ENCODE results near the gene SERINC4.

Gene SERINC4

DNA sequence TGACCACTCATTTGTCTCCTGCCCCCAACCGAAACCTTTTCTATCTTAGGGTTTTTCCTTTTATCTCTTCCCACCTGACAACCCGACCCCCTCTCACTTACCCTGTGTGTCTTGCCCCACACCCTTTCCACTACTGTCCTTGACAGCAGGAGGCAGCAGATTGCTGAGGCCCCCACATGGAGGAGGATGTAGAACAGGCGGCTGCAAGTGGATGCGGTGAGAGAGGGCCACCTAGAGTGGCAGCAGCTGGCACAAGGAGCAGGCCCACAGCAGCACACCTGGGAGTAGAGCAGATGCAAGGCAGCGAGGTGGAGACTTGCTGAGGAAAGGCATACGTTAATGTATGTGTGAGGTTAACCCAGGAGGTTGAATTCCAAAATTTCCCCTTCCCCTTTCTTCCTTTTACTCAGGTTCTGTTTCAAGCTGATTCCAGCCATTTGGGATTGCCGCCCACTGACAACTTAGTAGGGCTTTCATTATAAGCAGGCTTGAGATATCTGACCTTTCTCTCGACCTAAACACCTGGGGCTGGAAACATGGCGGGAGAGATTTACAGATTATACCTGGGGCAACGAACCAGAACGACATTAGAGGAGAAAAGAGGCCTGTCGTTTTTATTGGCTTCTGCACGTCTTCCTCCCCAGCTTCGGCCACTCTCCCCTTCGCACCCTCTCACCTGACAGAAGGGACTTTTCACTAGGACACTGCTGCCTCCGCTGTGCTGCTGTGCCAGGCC, 643 bp downstream of the SERINC4 start:
- DNase-seq (ENCODE audit: low read depth in 2 of 3, low spot score in 1 of 3) = no peak

DNA sequence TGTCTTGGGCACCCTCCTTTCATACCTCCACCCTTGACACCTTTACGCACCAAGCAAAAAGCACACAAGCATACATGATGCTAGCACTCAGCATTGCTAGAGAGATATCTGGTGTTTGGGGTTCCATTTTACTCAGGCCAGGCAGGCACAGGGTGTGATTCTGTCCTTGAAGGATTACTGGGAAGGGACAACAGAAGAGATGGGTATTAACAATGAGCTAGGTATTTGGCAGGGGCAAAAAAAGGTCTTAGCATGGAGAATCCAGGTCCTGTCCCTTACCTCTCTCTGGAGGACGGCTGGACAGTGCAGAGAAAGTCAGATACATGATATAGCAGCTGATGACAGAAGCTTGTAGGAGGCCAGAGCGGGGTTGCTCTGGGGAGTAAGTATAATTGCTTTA, 3.5 kb downstream of the SERINC4 start:
- no peak for DNase-seq (ENCODE audit: low read depth in 2 of 3, low spot score in 1 of 3)

DNA sequence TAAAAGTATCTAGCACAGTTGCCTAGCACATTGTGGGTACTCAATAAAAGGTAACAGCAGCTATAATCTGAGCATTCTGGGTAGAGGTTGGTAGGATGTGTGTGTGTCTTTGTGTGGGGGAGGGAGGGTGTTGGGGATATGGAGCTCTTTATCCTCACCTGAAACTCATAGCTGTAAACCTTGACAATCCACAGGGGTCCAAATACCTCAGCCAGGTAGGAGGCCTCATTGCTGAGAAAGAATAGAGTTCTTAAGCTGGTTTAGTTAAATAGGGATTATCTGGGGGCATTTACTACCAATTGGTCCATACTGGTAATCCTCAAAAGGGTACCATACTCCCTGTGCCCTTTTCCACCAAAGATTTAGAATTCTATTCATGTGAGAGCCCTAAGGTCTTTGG, 4.0 kb downstream of the SERINC4 start:
- DNase-seq (ENCODE audit: low read depth in 2 of 3, low spot score in 1 of 3) = no peak

DNA sequence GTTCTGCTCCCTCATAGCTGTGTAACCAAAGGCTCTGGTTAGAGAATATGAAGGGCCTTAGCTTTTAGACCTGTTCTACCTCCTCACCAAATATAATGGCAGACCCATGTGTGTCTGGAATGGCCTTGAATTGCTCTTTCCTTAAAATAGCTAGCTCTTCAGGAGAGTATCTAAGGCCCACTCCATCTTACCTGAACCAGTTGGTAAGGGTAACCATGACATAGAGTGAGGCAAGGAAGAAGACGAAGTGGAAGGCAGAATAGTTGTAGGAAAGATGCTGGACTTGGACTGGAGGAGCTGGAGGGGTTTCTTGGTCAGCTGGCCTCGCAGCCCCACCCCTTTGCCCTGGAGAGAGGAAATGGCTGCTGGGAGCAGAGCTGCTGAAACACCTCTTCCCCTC, 4.8 kb downstream of the SERINC4 start:
- no peak for DNase-seq (ENCODE audit: low read depth in 2 of 3, low spot score in 1 of 3)

DNA sequence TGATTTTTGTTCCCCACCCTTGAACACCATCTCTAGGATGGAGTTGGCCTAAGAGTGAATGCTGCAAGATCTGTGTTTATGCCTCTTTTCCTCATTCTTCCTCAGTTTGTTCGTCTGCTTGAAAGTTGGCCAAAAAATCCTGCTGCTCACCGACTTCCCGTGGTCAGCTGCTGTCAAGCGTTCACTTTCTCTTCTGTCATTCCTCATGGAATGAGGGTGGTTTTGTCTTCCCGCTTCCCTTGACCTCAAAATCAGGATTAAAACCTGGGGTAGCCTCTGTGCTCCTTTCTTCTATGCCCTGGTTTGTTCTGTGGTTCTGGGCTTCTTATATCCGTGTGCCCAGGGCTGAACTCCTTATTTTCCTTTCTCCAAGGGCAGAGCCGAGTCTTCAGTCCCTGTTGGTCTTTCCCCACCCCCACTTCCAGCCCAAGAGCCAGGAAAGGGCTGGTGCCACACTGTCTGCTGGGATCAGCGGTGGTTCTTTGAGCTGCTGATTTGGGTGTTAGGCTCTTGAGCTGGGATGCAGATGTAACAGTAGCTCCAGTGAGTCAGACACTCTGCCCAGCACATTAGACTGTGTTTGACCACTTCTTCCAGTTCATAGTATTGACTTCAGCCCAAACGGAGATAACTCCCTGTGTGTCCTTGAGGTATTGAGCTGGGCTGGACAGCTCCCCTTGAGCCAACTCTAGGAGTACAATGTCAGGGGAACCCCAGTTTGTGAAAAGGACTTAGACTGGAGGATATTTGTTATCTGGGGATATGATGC, 5.6 kb downstream of the SERINC4 start:
- DNase-seq (ENCODE audit: low read depth in 2 of 3, low spot score in 1 of 3) = no peak

DNA sequence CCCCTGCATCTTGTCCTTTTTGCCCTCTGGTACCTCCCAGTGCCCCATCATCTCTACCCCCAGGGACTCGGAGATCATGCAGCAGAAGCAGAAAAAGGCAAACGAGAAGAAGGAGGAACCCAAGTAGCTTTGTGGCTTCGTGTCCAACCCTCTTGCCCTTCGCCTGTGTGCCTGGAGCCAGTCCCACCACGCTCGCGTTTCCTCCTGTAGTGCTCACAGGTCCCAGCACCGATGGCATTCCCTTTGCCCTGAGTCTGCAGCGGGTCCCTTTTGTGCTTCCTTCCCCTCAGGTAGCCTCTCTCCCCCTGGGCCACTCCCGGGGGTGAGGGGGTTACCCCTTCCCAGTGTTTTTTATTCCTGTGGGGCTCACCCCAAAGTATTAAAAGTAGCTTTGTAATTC, 6.4 kb downstream of the SERINC4 start:
- no peak for DNase-seq (ENCODE audit: low read depth in 2 of 3, low spot score in 1 of 3)

DNA sequence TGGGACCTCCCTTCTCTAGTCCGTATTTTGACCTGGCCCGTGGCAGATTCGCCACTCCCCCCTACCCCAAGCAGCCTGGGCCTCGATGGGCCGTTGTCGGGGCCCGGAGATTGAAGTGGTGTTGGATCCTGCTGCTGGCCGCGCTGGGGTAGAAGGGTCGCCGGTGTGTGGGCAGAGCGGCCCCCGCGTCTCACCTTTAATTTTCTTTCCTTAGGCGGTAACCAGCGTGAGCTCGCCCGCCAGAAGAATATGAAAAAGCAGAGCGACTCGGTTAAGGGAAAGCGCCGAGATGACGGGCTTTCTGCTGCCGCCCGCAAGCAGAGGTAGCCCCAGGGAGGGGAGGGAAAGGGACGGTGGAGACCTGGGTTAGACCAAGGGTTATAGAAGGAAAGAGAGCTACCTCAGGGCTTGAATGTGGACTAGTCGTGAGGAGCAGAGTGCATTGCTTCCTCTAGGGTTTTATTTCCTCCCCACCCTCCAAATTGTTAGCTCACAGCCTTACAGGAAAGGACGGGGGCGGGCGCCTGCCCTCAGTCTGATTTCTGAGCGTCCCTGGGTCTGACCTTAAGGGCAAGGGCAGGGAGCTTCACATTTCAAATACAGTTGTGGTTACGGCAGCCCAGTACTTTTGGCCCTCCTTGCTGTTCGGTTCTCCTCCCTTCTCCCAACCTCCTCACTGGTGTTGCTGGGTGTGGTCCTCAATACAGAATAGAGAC, 7.1 kb downstream of the SERINC4 start:
- DNase-seq (ENCODE audit: low read depth in 2 of 3, low spot score in 1 of 3) = peak in 1 of 3 donors; percentile 12

DNA sequence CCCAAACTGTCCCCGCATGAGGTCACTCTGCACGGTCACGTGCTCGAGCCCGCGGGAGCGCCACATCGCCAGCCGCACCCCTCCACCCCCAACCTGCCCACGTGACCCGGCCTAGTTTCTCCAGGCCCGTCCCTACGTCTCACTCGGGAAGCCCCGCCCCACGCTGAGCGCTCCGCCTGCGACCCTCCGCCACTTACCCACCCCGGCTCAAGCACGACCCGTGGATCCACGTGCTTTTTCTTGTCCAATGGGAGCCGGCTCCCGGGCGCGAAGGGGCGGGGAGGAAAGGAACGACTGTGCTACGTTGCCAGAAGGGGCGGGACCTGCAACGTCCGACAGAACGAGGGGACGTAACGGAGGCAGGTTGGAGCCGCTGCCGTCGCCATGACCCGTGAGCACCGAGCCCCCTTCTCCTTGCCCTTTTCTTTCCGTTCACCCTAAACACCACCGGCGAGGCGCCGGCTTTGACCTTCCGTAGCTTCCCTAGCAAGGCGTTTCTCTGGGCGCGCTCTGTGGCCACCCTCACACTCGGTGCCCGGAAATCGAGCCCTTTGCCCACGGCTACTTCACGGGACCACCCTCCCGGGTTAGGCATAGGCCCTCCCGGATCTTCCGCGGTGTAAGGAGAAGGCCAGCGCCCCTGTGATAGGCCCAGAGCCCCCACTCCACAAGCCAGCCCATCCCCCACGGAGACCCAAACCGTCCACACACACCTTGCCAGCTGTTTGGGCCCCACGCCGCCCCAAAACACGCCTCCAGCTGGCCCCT, 7.8 kb downstream of the SERINC4 start, which contains the start of gene SERF2:
Gene SERF2, plus strand, starts transcription at position 328 of the 768 bp plus-strand sequence. Its CDS starts 57 bp downstream, at position 385.
- DNase-seq (ENCODE audit: low read depth in 2 of 3, low spot score in 1 of 3) = peak; percentile 100

DNA sequence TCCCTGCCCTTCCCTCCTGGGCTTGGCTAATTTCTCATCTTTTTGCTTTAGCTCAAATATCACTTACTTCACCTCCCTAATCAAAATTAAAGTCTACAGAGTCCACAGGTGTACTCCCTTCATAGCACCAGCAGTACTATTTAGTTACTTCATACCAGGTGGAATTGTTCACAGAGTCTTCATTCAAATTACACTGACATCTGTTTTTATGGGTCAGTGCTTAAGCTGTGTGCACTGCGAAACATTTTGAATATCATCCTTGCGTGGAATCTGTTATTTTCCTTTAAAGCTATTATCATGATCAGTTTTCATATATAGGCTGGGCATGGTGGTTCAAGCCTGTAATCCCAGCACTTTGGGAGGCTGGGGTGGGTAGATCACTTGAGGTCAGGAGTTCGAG, 10.6 kb downstream of the SERINC4 start:
- DNase-seq (ENCODE audit: low read depth in 2 of 3, low spot score in 1 of 3) = no peak

DNA sequence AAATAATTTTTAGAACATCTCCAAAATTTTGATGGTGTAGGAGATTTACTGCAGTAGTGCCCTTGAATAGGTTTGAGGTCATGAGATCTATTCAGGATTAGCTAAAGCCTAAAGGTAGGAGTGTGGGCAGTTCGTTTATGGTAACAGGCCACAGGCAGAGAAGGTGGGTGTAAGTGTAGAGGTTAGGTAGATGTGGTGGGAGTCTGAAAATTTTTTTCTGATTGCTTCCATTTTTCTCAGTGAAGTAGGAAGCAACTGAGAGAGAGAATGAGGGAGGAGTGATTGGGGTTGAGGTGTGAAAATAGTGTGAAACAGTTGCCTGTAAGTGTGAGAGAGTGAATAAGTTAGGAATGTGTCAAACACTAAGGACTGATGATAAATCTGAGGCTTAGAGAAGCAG, 21.0 kb downstream of the SERINC4 start:
- no peak for DNase-seq (ENCODE audit: low read depth in 2 of 3, low spot score in 1 of 3)

DNA sequence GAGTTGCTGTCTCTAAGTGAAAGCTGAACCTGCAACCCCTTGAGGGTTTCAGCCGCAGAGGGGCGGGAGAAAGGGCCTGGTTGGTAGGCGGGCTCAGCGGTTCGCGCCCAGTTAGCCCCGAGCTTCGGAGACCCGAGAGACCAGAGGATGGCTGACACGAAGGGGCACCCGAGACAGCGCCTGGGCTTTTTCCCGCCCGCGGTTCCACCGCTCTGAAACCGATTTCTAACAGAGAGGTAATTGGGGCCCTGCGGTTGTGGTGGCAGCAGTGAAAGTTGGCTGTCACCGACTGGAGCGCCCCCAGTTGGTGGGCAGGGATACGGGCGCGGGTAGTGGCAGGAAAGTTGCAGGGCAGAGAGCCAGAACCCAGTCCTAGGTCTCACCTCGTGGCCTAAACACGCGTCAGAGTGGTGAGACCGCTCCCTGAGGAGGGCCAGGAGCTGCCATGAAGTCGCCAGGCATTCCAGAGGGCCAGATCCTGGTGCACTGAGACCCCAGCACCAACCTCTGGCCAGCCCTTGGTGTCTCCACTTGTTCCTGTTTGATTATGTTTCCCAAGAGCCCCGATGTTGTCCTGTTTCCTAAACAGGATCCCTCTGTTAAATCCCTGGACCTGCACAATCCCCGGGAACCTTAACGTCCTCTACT, 22.6 kb downstream of the SERINC4 start:
- peak; percentile 86 to 90 (median 86) for DNase-seq (ENCODE audit: low read depth in 2 of 3, low spot score in 1 of 3)

DNA sequence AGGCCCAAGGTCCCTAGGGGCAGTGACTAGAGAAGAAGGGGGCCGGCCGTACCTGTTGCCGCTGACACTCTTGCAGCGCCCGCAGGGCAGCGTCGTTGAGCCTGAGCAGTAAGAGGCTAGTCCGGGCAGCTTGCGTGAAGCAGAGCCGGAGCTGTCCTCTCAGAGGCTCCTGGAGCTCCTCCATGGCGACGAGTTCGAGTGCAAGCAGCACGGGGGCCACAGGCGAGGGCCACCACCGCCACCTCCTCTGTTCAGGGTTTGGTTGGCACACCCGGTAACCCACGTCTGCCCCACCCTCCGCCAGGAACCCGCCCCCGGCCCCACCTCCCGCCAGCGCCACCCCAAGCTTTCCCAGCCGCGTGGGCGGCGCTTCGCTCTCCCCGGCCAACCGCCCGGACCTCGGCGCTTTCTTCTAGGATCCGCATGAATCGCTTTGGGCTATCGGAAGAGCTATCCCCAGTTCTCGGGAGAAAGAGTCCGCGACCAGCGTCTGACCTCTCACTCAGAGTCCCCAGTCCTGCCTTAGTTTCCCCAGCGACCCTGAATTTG, 23.2 kb downstream of the SERINC4 start, which contains the start of gene ELL3:
Gene ELL3, minus strand, starts transcription at position 249 of the 549 bp plus-strand sequence. Its CDS starts 65 bp downstream, at position 184.
- DNase-seq (ENCODE audit: low read depth in 2 of 3, low spot score in 1 of 3) = peak; percentile 56 to 73 (median 60)

DNA sequence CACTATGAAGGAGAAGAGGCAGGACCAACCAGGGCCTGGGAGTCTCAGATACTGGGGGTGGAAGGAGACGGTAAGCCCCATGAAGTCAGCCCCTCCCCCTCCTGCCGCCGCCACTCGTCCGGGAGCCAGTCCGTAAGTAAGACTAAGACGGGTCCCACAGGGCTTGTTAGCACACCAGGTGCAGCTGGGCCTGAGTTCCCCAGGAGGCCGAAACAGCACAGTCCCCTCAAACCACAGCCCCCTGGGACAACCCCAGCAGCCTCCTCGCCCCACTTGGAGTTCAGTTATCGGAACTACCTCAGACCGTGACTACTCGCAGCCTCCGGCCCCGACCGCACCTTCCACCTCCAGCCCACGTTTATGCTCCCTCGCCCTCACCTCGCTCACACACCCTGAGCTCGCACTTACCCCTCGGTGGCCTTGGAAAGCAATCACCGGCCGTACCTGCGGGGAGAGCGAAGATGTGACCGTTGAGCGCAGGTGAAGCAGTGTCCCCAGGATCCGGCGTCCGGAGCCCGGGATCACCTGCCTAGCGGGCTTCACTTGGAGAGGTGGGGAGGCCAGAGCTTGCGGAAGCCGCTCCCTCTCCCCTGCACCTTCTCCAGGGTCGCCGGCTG, 23.8 kb downstream of the SERINC4 start:
- DNase-seq (ENCODE audit: low read depth in 2 of 3, low spot score in 1 of 3) = peak in 1 of 3 donors; percentile 12

DNA sequence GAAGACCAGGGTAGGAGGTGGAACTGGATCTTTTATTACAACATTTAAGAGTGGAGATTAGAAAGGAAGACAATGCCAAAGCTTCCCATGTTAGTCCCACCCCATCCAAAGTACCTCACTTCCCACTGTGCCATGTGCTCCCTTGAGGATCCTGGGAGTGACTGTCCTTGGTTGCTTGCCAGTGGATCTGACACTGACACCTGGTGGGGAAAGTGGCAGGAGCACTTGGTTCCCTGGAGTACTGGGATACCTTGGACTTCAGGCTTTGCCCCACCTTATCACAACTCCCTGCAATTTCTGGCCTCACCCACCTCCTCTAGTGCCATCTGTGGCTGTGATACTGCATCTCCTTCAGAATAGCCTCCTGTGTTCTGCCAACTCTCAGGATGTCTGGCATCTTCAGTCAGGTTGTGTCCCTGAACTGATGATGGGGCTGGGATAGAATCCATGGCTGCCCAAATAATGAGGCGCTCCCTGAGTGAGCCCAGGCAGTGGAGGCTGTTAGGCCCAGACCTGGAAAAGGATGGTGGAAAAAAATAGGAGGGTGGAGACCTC, 24.5 kb downstream of the SERINC4 start:
- no peak for DNase-seq (ENCODE audit: low read depth in 2 of 3, low spot score in 1 of 3)

DNA sequence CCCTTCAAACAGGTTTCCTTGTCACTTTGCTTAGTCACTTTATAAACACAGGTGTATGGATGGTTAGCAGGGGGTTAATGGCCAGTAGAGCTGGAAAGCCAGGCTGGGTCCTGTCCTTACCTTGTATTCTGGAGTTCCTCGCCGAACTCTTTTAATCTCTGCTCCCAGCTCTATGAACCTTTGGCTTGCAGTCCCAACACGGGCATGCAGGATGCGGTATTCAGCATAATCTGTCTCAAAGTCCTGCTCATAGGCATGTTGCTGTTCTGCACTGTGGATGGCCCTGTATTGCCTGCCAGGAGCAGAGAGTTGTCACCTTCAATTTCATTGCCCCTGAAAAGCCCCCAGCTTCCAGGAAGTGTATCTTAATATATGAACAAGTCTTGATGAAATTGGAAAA, 26.0 kb downstream of the SERINC4 start:
- no peak for DNase-seq (ENCODE audit: low read depth in 2 of 3, low spot score in 1 of 3)

DNA sequence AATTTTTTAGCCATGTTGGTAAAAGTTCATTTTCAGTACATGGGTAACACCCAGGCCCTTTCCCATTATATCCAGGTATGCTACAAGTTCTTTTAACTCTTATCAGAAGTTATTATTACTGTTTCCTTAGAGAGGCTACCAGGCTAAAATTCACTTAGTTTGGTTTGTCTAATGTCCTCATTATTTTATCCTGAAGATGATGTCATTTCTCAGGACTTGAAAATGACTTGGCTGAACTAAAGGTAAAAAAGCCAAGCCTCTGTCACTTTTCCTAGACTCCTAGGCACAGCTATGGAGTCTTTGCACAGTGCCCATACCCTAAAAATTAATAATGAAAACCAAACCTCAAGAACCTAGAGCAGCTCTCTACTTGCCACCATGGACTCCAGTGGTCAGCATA, 27.4 kb downstream of the SERINC4 start:
- DNase-seq (ENCODE audit: low read depth in 2 of 3, low spot score in 1 of 3) = no peak

DNA sequence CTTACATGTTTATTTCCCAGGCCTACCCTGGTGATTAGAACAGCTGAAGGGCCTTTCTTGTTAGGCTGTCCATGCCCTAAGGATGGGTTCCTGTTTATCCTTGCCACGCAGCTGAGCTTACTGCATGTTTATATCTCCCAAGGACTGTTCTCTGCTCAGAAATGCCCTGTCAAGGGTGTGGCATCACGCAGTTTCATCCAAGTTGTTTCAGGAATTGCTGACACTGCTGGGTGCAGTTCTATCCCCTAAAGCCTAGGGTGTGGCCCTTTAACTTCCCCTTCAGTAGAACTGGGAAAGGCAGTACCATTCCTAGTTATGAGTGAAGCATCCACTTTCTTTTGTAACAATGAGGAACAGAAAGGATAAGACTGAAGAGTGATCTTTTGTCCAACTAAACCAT, 28.2 kb downstream of the SERINC4 start:
- no peak for DNase-seq (ENCODE audit: low read depth in 2 of 3, low spot score in 1 of 3)

DNA sequence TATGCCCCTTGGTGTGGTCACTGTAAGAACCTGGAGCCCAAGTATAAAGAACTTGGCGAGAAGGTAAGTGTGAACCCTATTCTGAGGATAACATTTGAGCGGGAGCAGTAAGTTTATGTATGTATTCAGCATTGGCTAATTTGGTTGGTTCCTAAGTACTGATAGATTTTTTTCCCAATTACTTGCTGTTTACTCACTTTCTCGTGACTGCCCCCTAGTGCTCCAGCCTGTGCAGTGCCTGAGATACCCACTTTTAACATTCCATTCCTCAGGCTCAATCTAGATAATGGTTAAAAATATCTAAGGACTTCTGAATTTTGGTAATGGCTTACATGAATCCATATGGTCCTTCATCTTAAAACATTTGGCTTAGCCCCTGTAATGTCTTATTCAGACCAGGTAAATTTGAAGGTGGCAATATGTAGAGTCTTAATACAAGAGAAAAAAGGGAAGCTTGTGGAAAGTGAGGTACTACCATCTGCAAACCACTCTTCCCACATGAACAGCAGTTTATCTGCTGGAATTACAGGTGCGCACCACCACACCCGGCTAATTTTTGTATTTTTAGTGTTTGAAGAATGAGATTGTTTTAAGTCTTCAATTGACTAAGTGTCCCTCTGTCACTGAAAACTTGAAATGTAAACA, 30.3 kb downstream of the SERINC4 start:
- peak in 2 of 3 donors; percentile 44 to 71 for DNase-seq (ENCODE audit: low read depth in 2 of 3, low spot score in 1 of 3)

Measured in stimulated activated CD4-positive, alpha-beta T cell treated with anti-CD3 and anti-CD28 coated beads, Interleukin-12 subunit alpha, Interleukin-12 subunit beta, amount 100 ng/mL, for 48 hours (primary cell).